Stimulated activated CD4-positive, alpha-beta T cell treated with anti-CD3 and anti-CD28 coated beads, TNF-alpha, amount 100 ng/mL, for 1 hour (primary cell): ENCODE results near the gene JAG1.
"Not testable (repeated sequence)": the region's sequence is repeated elsewhere in the genome, so short reads cannot be mapped to it uniquely, and the experiment has no call there.

ENCODE experiments used
- DNase-seq, 3 donors: peaks; one replicate each; pipeline ENCODE4 v3.0.0-alpha.2; 2020; ENCODE audit warnings: low read depth in 3 of 3, low spot score in 1 of 3

The JAG1 gene

GRCh38 chr20:10613911-10614310 lies 59.9 kb downstream of the JAG1 start:
- DNase-seq = no peak

- DNase-seq = not testable (repeated sequence)
These were observed 60.4 kb downstream of the JAG1 start for GRCh38 chr20:10613426-10613825.

GRCh38 chr20:10611357-10611756 lies 62.4 kb downstream of the JAG1 start:
- no peak for DNase-seq

GRCh38 chr20:10610251-10610650 lies 63.5 kb downstream of the JAG1 start:
- DNase-seq = no peak

- no peak for DNase-seq
These were observed 64.0 kb downstream of the JAG1 start for GRCh38 chr20:10609770-10610169.

GRCh38 chr20:10609276-10609675 lies 64.5 kb downstream of the JAG1 start:
- DNase-seq = no peak

GRCh38 chr20:10605547-10606195 lies 68.1 kb downstream of the JAG1 start:
- DNase-seq = no peak

- DNase-seq = no peak
These were observed 68.8 kb downstream of the JAG1 start for GRCh38 chr20:10604865-10605440.

- no peak for DNase-seq
These were observed 69.6 kb downstream of the JAG1 start for GRCh38 chr20:10603971-10604864.

GRCh38 chr20:10603378-10603777 lies 70.4 kb downstream of the JAG1 start:
- DNase-seq = no peak

GRCh38 chr20:10602221-10602871 lies 71.5 kb downstream of the JAG1 start:
- no peak for DNase-seq

- no peak for DNase-seq
These were observed 76.2 kb downstream of the JAG1 start for GRCh38 chr20:10597637-10598036.

- no peak for DNase-seq
These were observed 77.1 kb downstream of the JAG1 start for GRCh38 chr20:10596710-10597121.

GRCh38 chr20:10595985-10596384 lies 77.8 kb downstream of the JAG1 start:
- DNase-seq = no peak

- DNase-seq = no peak
These were observed 78.5 kb downstream of the JAG1 start for GRCh38 chr20:10595266-10595665.

GRCh38 chr20:10594296-10594868 lies 79.4 kb downstream of the JAG1 start:
- DNase-seq = no peak

- DNase-seq = no peak
These were observed 81.8 kb downstream of the JAG1 start for GRCh38 chr20:10591946-10592521.

- no peak for DNase-seq
These were observed 82.7 kb downstream of the JAG1 start for GRCh38 chr20:10590950-10591671.

- not testable (repeated sequence) for DNase-seq
These were observed 83.4 kb downstream of the JAG1 start for GRCh38 chr20:10590446-10590845.
